ENCODE measurements around the gene CDC42SE2.
"Not testable (repeated sequence)": the region's sequence is repeated elsewhere in the genome, so short reads cannot be mapped to it uniquely, and the experiment has no call there.

Gene CDC42SE2

DNA sequence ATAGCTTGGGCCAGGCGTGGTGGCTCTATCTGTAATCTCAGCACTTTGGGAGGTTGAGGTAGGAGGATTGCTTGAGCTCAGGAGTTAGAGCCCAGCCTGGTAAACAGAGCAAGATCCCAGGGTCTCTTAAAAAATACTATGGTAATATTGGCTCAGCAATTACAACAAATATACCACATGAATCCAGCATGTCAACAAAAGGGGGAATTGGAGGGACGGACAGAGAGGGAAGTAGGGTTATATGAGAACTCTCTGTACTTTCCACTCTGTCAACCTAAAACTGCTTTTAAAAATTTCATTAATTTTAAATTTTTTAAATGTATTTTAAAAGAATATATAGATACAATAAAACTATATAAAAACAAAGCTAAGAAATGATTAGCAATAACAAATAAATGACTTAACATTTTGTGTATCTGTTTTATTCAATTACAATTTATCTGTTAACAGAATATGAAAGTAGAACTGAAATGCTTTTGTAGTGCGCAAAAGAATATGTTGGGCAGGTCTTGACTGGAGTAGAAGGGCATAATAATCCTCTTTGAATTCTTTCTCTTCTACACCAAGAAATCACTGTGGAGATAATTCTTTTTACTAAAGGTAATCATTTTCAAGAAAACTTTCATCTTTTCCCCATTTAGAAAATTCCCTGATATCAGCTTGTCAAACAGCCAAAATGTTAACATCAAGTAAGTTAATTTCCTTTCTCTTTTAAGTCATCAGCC, 12.9 kb upstream of the CDC42SE2 start:
- DNase-seq: no peak

DNA sequence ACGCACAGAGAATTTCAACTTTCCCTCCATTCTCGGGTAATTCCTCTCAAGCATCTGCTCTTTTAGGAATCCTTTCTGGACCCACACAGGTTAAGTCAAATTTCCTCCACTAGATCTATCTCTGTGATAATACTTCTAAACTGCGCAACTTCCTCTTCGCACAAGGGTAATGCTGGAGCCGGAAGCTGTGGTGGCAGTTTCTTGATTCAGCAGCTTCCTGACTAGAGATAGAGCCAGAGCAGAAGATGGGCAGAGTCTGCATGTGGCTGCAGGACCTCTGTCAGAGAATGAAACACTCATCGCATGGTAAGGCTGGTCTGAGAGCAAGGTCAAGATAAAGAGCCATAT, 11.1 kb upstream of the CDC42SE2 start:
- DNase-seq: peak; percentile 47 to 98 (median 78)

DNA sequence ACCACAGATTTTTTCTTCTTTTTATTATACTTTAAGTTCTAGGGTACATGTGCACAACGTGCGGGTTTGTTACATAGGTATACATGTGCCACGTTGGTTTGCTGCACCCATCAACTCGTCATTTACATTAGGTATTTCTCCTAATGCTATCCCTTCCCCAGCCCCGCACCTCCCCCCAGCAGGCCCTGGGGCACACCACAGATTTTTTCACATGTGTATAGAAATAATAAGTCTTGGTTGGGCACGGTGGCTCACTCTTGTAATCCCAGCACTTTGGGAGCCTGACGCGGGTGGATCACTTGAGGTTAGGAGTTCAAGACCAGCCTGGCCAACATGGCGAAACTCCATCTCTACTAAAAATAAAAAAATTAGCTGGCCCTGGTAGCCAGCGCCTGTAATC, 9.8 kb upstream of the CDC42SE2 start:
- DNase-seq: peak in 2 of 5 experiments; percentile 20 to 59

DNA sequence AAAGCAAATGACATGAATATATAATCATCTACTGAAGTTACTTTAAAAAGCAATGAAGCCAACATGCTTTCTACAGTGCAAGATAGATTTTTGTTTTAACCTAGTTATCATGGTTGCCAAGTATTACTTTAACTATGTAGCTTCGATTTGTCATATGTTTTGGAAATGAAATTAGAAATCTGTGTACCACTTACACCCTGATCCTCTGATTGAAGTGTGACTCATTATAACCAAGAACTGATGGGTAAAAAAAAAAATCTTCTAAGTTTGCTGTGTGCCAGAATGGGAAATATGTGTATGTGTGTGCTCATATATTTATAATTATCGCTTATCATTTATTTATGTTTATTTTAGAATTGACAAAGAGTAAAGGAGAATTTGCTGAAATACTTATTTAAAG, 9.1 kb upstream of the CDC42SE2 start:
- peak in 1 of 5 experiments; percentile 63 for DNase-seq

DNA sequence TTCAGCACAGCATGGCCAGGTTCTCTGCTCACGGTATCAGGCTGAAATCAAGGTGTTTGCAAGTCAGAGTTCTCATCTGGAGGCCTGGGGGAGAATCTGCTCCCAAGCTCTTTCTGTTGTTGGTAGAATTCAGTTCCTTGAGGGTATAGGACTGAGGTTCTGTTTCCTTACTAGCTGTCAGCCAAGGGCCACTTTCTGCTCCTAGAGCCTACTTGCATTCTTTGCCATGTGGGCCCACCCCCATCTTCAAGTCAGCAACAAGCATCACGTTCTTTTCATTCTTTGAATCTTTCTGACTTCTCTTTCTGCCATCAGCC, 7.4 kb upstream of the CDC42SE2 start:
- DNase-seq: no peak

DNA sequence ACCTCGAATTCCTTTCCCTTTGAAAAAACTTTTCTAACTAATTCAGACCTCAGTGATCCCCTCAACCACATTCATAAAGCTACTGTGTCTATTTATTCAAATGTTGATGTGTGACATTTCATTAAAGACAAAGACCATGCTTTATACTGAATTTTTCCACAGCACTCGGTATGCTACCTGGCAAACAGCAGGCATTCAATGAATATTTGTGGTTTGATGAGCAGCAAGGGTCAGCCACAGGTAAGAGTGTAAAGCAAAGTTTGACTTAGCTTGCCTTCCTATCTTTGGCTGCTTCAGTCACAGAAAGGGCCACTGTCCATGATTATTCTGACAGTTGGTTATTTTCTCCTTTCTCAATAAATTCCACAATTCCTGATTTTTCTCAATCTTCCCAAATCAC, 5.1 kb upstream of the CDC42SE2 start:
- DNase-seq: no peak

DNA sequence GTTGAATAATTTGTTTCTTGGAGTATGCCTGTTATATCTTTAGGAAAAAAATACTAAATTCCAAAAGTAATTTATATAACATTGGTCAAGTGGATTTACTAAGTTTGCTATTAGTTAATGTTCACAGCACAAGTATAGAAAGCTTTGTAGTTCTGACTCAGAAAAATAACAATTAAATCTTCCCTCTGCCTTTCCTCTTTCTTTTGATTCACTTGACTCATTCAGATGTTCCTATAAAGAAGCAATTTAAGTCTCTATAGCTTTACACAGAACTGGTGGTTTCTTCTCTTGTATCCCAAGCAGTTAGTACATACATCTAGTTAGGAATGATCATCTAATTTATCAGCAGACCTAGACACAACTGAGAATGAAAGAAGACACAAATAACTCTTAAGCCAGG, 4.5 kb upstream of the CDC42SE2 start:
- DNase-seq: no peak

DNA sequence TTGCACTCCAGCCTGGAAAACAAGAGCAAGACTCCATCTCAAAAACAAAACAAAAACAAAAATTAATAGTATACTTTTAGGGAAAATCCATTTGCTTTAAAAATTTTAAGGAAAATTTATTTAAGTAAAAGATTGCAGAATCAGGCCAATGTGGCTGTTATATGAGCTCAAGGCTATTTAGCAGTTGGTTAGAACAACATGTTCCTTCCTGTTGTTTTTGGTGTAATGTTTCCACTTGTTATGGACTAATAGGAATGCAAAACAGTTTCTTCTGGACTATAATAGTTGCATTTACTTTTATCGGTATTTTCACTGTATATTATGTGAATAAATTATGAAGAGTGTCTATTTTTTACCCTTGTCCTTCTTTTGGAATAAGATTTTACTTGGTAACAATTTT, 3.0 kb upstream of the CDC42SE2 start:
- no peak for DNase-seq

DNA sequence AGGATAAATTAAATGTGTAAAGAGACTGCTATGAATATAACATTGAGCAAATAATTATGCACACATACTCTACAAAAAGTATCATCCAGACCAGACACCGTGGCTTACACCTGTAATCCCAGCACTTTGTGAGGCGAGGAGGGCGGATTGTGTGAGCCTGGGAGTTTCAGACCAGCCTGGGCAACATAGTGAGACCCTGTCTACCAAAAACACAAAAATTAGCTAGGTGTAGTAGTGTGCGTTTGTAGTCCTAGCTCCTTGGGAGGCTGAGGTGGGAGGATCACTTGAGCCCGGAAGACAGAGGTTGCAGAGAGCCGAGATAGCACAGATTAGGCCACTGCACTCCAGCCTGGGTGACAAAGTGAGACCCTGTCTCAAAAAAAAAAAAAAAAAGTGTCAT, 2.4 kb upstream of the CDC42SE2 start:
- no peak for DNase-seq

DNA sequence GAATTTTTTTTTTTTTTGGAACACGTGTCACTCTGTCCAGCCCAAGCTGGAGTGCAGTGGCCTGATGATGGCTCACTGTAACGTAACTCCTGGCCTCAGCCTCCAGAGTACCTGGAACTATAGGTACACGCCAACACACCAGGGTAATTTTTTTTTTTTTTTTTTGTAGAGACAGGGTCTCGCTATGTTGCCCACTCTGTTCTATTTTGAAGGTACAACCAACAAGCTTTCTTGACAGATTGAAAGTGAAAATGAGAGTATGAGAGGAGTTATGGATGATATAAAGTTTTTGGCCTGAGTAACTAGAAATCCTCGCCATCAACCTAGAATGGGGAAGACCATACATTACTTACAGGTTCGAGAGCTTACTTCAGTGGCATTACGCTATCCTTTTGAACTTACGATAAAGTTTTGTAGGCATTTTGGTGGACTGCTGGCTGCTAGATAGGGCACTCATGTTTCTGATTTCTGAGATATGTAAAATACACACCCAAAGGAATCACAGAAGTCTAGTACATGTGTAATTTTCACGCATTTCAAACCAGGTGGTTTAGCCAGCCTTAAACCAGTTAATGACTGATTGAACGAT, 806 bp upstream of the CDC42SE2 start:
- DNase-seq: peak in 1 of 5 experiments; percentile 67

DNA sequence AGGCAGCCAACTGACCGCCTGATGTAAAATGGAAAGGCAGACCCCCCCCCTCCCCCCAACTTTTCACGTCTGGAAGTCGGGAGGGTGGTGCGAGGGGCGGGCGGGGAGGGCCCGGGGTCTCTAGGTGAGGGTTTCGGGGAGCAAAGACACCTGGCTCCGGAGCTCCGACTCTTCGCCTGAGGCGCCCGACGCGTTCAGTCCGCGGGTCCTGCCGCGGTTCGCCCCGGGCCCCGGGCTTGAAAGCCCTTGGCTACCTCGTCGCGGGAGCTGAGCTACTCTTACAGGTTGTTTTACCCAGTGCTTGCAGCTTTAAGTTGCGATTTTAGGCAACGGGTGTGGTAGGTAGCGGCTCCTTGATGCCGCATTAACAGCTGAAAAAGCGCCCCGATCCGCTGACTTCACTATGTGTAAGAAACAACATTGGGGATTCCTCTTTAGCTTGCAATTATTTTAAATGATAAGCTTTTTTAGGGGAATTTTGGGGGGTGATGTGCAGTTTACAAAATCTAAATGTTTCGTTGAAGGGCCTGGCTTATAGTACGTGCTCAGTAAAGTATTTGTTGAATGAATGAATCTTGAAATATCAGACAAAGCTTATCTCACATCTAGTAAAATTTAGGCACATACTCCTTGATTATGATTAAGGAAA, 722 bp downstream of the CDC42SE2 start:
- DNase-seq: peak in 2 of 5 experiments; percentile 28 to 78

DNA sequence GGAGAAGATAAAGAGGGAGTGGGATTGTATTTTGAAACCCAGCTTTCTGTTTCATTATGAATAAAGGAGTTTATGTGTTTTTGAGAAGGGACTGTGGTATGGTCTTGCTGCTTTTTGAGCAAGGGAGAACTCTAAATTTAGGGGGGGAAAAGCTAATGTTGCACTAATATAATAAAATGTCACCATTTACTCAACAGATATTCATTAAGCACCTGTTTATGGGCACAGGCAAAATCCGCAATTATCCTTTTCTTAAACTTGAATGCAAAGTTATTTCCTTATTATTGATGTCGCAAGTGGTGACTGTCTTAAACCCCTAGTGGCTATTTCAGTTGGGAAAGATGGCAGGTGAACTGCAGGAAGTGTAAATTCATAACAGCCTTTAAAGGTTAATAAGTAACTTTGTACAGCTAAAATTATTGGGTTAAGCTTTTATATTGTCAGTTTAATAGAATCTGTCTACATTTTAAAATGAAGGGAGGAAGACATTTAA, 1.5 kb downstream of the CDC42SE2 start:
- peak in 1 of 5 experiments; percentile 80 for DNase-seq

DNA sequence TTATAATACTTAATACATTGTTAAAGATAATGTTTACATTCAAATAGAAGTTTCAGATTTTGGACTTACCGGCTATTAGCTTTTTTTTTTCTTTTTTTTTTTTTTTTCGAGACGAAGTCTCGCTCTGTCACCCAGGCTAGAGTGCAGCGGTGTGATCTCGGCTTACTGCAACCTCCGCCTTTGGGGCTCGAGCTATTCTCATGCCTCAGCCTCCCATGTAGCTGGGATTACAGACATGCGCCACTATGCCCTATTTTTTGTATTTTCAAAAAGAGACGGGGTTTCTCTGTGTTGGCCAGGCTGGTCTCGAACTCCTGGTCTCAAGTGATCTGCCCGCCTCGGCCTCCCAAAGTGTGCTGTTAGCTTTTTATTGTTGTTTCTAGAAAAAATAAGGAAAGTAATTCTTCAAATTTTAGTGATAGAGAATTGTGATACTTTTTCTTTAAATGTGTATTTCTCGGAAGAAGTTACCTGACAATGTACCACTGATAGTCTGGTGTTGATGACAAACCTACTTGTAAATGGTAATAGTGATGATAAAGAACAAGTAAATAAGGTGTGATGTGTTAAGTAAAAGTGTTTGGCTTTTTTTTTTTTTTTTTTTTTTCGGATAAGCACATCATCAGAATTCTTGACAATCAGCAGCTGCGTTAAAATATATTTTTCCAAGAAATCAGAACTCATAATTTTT, 2.7 kb downstream of the CDC42SE2 start:
- peak in 2 of 5 experiments; percentile 36 to 84 for DNase-seq

DNA sequence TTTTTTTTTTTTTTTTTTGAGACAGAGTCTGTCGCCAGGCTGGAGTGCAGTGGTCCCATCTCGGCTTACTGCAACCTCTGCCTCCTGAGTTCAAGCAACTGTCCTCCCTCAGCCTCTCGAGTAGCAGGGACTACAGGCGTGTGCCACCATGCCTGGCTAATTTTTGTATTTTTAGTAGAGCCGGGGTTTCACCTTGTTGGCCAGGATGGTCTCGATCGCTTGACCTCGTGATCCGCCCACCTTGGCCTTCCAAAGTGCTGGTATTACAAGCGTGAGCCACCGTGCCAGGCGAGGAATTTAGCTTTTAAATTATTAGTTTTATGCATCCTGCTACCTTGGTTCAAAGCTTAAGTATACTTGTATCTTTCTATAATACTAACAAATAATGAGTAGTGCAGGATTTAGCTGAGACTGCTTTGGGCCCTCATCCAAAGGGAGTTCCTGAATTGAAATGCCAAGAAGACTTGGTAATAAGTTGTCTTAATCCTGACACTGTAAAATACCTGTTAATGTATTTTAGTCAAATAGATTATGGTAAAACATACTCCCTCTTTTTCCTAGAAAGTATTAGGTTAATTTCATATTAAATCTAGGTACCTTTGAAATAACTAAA, 5.0 kb downstream of the CDC42SE2 start:
- no peak for DNase-seq

DNA sequence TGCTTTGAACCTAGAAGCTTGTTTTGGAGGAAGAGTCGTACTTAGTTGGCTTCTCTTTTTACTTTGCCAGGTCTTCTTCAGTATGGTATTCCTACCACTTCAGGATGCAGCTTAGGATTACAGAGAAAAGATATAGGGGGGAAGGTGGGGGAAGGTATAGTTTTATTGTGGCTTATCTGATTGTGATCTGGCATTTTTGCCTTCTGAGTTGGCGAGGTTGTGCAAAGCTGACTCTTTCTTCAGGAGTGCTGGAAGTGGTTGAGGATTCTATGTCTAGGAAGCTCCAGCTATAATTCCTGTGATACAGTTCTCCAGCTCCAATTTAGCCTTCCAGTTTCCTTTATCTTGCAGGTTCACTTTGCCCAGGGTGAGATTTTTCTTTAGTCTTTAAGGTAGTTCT, 7.0 kb downstream of the CDC42SE2 start:
- DNase-seq: no peak

DNA sequence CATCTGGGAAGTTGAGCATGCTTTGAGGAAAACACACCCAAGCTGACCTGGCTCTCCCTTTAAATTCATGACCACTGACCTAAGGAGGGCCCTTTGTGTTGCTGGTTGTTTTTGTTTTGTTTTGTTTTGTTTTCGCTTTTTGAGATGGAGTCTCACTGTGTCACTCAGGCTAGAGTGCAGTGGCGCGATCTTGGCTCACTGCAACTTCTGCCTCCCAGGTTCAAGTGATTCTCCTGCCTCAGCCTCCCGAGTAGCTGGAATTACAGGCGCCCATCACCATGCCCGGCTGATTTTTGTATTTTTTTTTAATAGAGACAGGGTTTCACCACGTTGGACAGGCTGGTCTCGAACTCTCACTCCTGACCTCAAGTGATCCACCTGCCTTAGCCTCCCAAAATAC, 8.0 kb downstream of the CDC42SE2 start:
- DNase-seq: not testable (repeated sequence)

DNA sequence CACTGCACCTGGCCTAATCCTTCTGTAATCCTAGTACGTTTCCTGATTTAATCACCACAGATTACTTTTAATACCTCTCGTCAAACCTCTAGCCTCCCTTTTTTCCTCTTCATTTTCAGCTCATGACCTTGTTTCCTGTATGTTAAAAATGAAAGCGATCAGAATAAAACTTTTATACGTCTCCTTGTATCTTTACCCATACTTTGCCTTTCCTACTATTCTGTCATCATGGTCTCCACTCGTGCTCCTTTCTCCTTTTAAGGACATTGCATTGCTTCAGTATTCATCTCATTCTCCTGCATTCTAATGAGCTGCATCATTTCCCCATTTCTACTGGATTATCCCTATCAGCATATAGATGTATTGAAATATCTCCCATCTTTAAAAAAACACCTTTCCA, 8.5 kb downstream of the CDC42SE2 start:
- no peak for DNase-seq

DNA sequence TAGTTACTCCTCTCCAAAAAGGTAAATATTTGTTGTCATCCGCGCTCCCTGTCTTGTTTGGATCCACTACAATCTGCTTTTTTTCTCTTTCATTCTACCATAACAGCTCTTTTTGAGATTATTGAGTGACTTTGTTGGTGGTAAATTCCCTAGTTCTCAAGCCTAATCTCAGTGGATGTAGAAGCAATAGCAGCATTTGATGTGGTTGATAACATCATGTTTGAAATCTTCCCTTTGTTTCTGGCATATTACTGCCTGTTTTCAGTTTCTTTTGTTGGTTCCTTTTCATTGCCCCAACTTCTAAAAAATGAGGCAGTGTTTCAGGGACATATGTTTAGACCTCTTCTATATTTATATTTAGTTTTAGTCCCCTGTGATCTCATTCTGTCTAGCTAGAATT, 8.9 kb downstream of the CDC42SE2 start:
- DNase-seq: peak in 2 of 5 experiments; percentile 55 to 63

DNA sequence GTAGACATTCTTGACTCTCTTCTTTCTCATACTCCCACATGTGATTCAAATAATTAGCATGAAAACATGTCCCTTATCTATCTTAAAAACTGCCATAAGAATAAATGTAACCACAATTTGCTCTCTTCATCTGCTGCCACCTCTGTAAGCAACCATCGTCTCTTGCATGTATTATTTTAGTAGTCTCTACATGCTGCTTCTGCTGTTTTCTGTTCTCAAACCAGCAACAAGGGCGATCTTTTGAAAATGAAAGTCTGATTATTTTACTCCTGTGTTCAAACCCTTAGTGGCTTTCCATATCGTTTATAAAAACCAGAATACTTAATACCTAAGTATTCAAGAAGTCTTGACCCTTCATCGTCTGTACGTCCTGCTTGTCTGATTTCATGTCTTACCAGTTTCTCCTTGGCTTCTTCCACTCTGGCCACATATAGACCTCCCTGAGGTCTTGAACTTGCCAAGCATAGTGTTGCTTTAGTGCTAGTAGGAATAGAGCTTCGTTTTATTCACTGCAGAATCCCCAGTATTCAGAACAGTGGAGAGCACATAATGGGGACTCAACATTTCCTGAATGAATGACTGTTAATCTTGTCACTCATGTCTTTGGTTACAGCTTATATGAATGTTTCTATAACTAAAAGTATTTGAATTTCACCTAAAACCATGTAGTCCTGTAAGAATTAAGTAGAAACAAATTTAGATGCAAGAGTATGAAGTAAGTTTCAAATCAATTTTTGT, 10.6 kb downstream of the CDC42SE2 start:
- peak in 1 of 5 experiments; percentile 76 for DNase-seq

DNA sequence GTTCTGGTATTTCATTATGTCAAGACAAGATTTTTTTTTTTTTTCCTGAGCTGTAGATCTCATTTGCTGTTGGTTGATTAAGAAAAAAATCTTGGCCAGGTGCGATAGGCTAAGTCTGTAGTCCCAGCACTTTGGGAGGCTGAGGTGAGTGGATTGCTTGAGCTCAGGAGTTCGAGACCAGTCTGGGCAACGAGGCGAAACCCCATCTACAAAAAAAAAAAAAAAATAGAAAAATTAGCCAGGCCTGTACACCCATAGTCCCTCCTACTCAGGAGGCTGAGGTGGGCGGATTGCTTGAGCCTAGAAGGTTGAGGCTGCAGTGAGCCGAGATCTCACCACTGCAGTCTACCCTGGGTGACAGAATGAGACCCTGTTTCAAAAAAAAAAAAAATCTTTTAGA, 12.2 kb downstream of the CDC42SE2 start:
- peak in 1 of 5 experiments; percentile 47 for DNase-seq

DNA sequence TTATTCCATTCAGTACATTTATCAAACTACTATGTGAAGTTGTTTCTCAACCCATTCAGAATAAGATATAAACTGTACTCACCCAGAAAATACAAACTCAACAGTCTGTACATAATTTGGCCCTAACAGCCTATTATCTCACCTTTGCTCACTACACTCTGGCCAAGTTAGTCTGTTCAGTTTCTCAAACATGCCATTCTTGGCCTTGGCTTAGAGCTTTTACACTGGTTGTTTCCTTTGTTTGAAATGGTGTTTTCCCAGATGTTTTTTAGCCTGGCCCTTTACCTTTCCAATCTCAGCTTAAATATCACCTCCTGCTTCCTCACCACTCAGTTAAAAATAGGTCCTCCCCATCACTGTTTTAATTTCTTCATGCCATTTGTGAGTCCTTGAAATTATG, 13.6 kb downstream of the CDC42SE2 start:
- no peak for DNase-seq
